Measurements from ENCODE around the gene PIP5K1C. TPM values are rescaled to one million over a fixed set of nuclear protein-coding genes. Genes with fewer than 3 reads are reported as not detected.
A peak's percentile ranks its signal among the peaks of the same experiment; 100 is the strongest.

Gene PIP5K1C
- total RNA-seq, 2 experiments from 2014 or later, result 12.9 to 14.8 TPM

GRCh38 chr19:3605361-3605760 lies 94.9 kb downstream of the PIP5K1C start:
- H3K9me3 Mint-ChIP-seq, result no peaks in the 10 kb centered on the region
- H3K27me3 Mint-ChIP-seq, result no peaks in the 10 kb centered on the region
- H3K27ac Mint-ChIP-seq, result no peak overlapping the region
- no peak for DNase-seq
- H3K36me3 Mint-ChIP-seq, result no peaks in the 10 kb centered on the region
- no peak overlapping the region for H3K4me3 Mint-ChIP-seq
- H3K4me1 Mint-ChIP-seq, result peaks cover 7% of the 10 kb centered on the region

GRCh38 chr19:3604987-3605343 lies 95.3 kb downstream of the PIP5K1C start:
- DNase-seq, result peak; percentile 65
- Mint-ChIP-seq H3K4me3 (no peak overlapping the region), H3K27me3 (no peaks in the 10 kb centered on the region), H3K9me3 (no peaks in the 10 kb centered on the region), H3K4me1 (peaks cover 7% of the 10 kb centered on the region), H3K27ac (no peak overlapping the region), H3K36me3 (peaks cover 1% of the 10 kb centered on the region)

GRCh38 chr19:3604227-3604986 lies 95.9 kb downstream of the PIP5K1C start:
- Mint-ChIP-seq H3K36me3 (peaks cover 1% of the 10 kb centered on the region), H3K9me3 (no peaks in the 10 kb centered on the region), H3K27me3 (no peaks in the 10 kb centered on the region), H3K4me3 (no peak overlapping the region), H3K4me1 (peaks cover 7% of the 10 kb centered on the region), H3K27ac (no peak overlapping the region)
- no peak for DNase-seq

GRCh38 chr19:3603121-3603811 lies 97.0 kb downstream of the PIP5K1C start:
- DNase-seq, result no peak
- Mint-ChIP-seq H3K9me3 (no peaks in the 10 kb centered on the region), H3K27ac (peak overlapping the region; percentile 22), H3K4me3 (no peak overlapping the region), H3K36me3 (peaks cover 1% of the 10 kb centered on the region), H3K27me3 (no peaks in the 10 kb centered on the region), H3K4me1 (peaks cover 5% of the 10 kb centered on the region)

- H3K27me3 Mint-ChIP-seq, result no peaks in the 10 kb centered on the region
- no peaks in the 10 kb centered on the region for H3K9me3 Mint-ChIP-seq
- H3K4me1 Mint-ChIP-seq, result no peaks in the 10 kb centered on the region
- H3K27ac Mint-ChIP-seq, result no peak overlapping the region
- no peak overlapping the region for H3K4me3 Mint-ChIP-seq
- DNase-seq, result no peak
- H3K36me3 Mint-ChIP-seq, result peaks cover 1% of the 10 kb centered on the region
Measured at GRCh38 chr19:3601021-3601420, 99.2 kb downstream of the PIP5K1C start.

- Mint-ChIP-seq H3K4me3 (no peak overlapping the region), H3K27me3 (no peaks in the 10 kb centered on the region), H3K36me3 (peaks cover 1% of the 10 kb centered on the region), H3K9me3 (no peaks in the 10 kb centered on the region), H3K27ac (no peak overlapping the region), H3K4me1 (no peaks in the 10 kb centered on the region)
- no peak for DNase-seq
Measured at GRCh38 chr19:3599776-3600187, 100.5 kb downstream of the PIP5K1C start.

GRCh38 chr19:3595521-3596061 lies 104.7 kb downstream of the PIP5K1C start:
- Mint-ChIP-seq H3K27me3 (no peaks in the 10 kb centered on the region), H3K4me3 (no peak overlapping the region), H3K36me3 (peaks cover 1% of the 10 kb centered on the region), H3K27ac (no peak overlapping the region), H3K9me3 (no peaks in the 10 kb centered on the region), H3K4me1 (peaks cover 2% of the 10 kb centered on the region)
- DNase-seq, result no peak

GRCh38 chr19:3593156-3593555 lies 107.1 kb downstream of the PIP5K1C start:
- Mint-ChIP-seq H3K27me3 (no peaks in the 10 kb centered on the region), H3K9me3 (no peaks in the 10 kb centered on the region), H3K27ac (no peak overlapping the region), H3K4me3 (no peak overlapping the region), H3K4me1 (peaks cover 2% of the 10 kb centered on the region), H3K36me3 (no peaks in the 10 kb centered on the region)
- no peak for DNase-seq

- H3K4me1 Mint-ChIP-seq, result peaks cover 2% of the 10 kb centered on the region
- DNase-seq, result no peak
- H3K27me3 Mint-ChIP-seq, result no peaks in the 10 kb centered on the region
Measured at GRCh38 chr19:3591876-3592613, 108.2 kb downstream of the PIP5K1C start.

GRCh38 chr19:3590991-3591659 lies 109.1 kb downstream of the PIP5K1C start:
- DNase-seq, result no peak
- H3K27ac Mint-ChIP-seq, result no peak overlapping the region
- H3K27me3 Mint-ChIP-seq, result no peaks in the 10 kb centered on the region
- H3K4me3 Mint-ChIP-seq, result no peak overlapping the region
- no peaks in the 10 kb centered on the region for H3K9me3 Mint-ChIP-seq
- H3K4me1 Mint-ChIP-seq, result peaks cover 2% of the 10 kb centered on the region
- H3K36me3 Mint-ChIP-seq, result no peaks in the 10 kb centered on the region

More at GRCh38 chr19:3591876-3592613, 108.2 kb downstream of the PIP5K1C start:
- H3K36me3 Mint-ChIP-seq, result no peaks in the 10 kb centered on the region
- H3K27ac Mint-ChIP-seq, result no peak overlapping the region
- no peaks in the 10 kb centered on the region for H3K9me3 Mint-ChIP-seq
- H3K4me3 Mint-ChIP-seq, result no peak overlapping the region

GRCh38 chr19:3589949-3590348 lies 110.3 kb downstream of the PIP5K1C start:
- Mint-ChIP-seq H3K27ac (no peak overlapping the region), H3K36me3 (no peaks in the 10 kb centered on the region), H3K27me3 (no peaks in the 10 kb centered on the region), H3K4me1 (peaks cover 2% of the 10 kb centered on the region), H3K4me3 (no peak overlapping the region), H3K9me3 (no peaks in the 10 kb centered on the region)
- DNase-seq, result no peak

- Mint-ChIP-seq H3K36me3 (no peaks in the 10 kb centered on the region), H3K27ac (no peak overlapping the region), H3K4me3 (no peak overlapping the region), H3K9me3 (no peaks in the 10 kb centered on the region), H3K4me1 (peaks cover 2% of the 10 kb centered on the region), H3K27me3 (no peaks in the 10 kb centered on the region)
- no peak for DNase-seq
Measured at GRCh38 chr19:3589439-3589838, 110.8 kb downstream of the PIP5K1C start.

GRCh38 chr19:3586707-3587346 lies 113.4 kb downstream of the PIP5K1C start:
- no peak for DNase-seq
- H3K4me3 Mint-ChIP-seq, result no peak overlapping the region
- no peaks in the 10 kb centered on the region for H3K9me3 Mint-ChIP-seq
- H3K27me3 Mint-ChIP-seq, result no peaks in the 10 kb centered on the region
- no peaks in the 10 kb centered on the region for H3K36me3 Mint-ChIP-seq
- no peaks in the 10 kb centered on the region for H3K4me1 Mint-ChIP-seq
- H3K27ac Mint-ChIP-seq, result no peak overlapping the region

GRCh38 chr19:3586127-3586626 lies 114.1 kb downstream of the PIP5K1C start:
- no peaks in the 10 kb centered on the region for H3K27me3 Mint-ChIP-seq
- no peaks in the 10 kb centered on the region for H3K36me3 Mint-ChIP-seq
- no peak overlapping the region for H3K4me3 Mint-ChIP-seq
- DNase-seq, result peak; percentile 43
- no peaks in the 10 kb centered on the region for H3K4me1 Mint-ChIP-seq
- H3K27ac Mint-ChIP-seq, result no peak overlapping the region
- no peaks in the 10 kb centered on the region for H3K9me3 Mint-ChIP-seq
